Measurements from ENCODE around the gene DSCAM.

DNA sequence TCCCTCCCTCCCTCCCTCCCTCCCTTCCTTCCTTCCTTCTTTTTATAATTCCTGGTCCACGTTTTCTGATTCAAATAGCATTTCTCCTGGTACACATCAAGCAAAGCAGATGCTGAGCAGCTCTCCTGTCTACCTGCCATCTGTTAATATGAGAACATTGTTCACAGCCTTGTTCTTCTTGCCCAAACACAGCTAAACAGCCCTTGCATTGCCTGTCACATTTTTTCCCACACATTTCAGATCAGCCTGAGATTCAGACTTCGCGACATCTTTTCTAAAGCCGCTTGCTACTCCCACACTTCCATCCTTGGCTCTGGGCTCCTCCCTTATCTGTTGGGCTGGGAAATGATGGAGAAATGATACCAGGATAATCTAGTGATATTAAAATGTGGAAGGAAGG is 779.2 kb downstream of the DSCAM start:
- no peak for TF ChIP-seq EZH2 (IDR thresholded peaks at IDR 0.05; ENCODE audit: borderline replicate concordance, insufficient read depth, low read depth, low read length, poor library complexity, severe bottlenecking)
- TF ChIP-seq, protein P1, sequence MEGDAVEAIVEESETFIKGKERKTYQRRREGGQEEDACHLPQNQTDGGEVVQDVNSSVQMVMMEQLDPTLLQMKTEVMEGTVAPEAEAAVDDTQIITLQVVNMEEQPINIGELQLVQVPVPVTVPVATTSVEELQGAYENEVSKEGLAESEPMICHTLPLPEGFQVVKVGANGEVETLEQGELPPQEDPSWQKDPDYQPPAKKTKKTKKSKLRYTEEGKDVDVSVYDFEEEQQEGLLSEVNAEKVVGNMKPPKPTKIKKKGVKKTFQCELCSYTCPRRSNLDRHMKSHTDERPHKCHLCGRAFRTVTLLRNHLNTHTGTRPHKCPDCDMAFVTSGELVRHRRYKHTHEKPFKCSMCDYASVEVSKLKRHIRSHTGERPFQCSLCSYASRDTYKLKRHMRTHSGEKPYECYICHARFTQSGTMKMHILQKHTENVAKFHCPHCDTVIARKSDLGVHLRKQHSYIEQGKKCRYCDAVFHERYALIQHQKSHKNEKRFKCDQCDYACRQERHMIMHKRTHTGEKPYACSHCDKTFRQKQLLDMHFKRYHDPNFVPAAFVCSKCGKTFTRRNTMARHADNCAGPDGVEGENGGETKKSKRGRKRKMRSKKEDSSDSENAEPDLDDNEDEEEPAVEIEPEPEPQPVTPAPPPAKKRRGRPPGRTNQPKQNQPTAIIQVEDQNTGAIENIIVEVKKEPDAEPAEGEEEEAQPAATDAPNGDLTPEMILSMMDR (IDR thresholded peaks at IDR 0.05) = no peak
